ENCODE results near the gene PCDHB2. TPM values are rescaled to one million over a fixed set of nuclear protein-coding genes. Genes with fewer than 3 reads are reported as not detected.
"Not testable (repeated sequence)": the region's sequence is repeated elsewhere in the genome, so short reads cannot be mapped to it uniquely, and the experiment has no call there.

The PCDHB2 gene
- total RNA-seq, 1 donor from 2014 or later: 1.8 TPM

GRCh38 chr5:141135718-141136266 lies 41.4 kb downstream of the PCDHB2 start:
- DNase-seq (ENCODE audit: low spot score): no peak

GRCh38 chr5:141137346-141137745 lies 42.9 kb downstream of the PCDHB2 start:
- DNase-seq (ENCODE audit: low spot score): not testable (repeated sequence)

Other genes with a start within 250 kb of the PCDHB2 start
- gene PCDHA9, start 246.2 kb upstream of the PCDHB2 start, total RNA-seq: 0.34 TPM
- 1.5 TPM for gene PCDHA10, start 238.7 kb upstream of the PCDHB2 start, total RNA-seq
- gene PCDHA11, start 225.7 kb upstream of the PCDHB2 start, total RNA-seq: 0.57 TPM
- 0.89 TPM for gene PCDHA12, start 219.3 kb upstream of the PCDHB2 start, total RNA-seq
- gene PCDHA13, start 212.5 kb upstream of the PCDHB2 start, total RNA-seq: 0.42 TPM
- 0.47 TPM for gene PCDHAC1, start 168.3 kb upstream of the PCDHB2 start, total RNA-seq
- gene PCDHAC2, start 128.1 kb upstream of the PCDHB2 start, total RNA-seq: 4.0 TPM
- gene PCDHB1, start 43.2 kb upstream of the PCDHB2 start, total RNA-seq: 0.13 TPM
- gene PCDHB3, start 5.9 kb downstream of the PCDHB2 start, total RNA-seq: 1.1 TPM
- 2.2 TPM for gene PCDHB4, start 27.2 kb downstream of the PCDHB2 start, total RNA-seq
- gene PCDHB5, start 40.6 kb downstream of the PCDHB2 start, total RNA-seq: 2.9 TPM
- gene PCDHB6, start 55.4 kb downstream of the PCDHB2 start, total RNA-seq: 1.6 TPM
- gene PCDHB7, start 78.0 kb downstream of the PCDHB2 start, total RNA-seq: 2.4 TPM
- gene PCDHB8, start 83.2 kb downstream of the PCDHB2 start, total RNA-seq: 1.7 TPM
- 3.4 TPM for gene PCDHB16, start 87.8 kb downstream of the PCDHB2 start, total RNA-seq
- gene PCDHB9, start 92.5 kb downstream of the PCDHB2 start, total RNA-seq: 1.9 TPM
- 2.5 TPM for gene PCDHB10, start 97.7 kb downstream of the PCDHB2 start, total RNA-seq
- gene PCDHB11, start 105.0 kb downstream of the PCDHB2 start, total RNA-seq: 2.1 TPM
- 2.8 TPM for gene PCDHB12, start 114.1 kb downstream of the PCDHB2 start, total RNA-seq
- 6.2 TPM for gene PCDHB13, start 119.3 kb downstream of the PCDHB2 start, total RNA-seq
- 6.8 TPM for gene PCDHB14, start 128.7 kb downstream of the PCDHB2 start, total RNA-seq
- 4.3 TPM for gene PCDHB15, start 150.8 kb downstream of the PCDHB2 start, total RNA-seq
- 1.3 TPM for gene SLC25A2, start 209.4 kb downstream of the PCDHB2 start, total RNA-seq
- gene TAF7, start 226.2 kb downstream of the PCDHB2 start, total RNA-seq: 56.6 TPM
- 0.57 TPM for gene PCDHGA1, start 235.9 kb downstream of the PCDHB2 start, total RNA-seq
- gene PCDHGA2, start 244.1 kb downstream of the PCDHB2 start, total RNA-seq: 2.6 TPM
- 2.9 TPM for gene PCDHGA3, start 249.2 kb downstream of the PCDHB2 start, total RNA-seq

Measured in ureter (tissue), 1 donor.